Stimulated activated CD8-positive, alpha-beta memory T cell treated with anti-CD3 and anti-CD28 coated beads, Interleukin-4, amount 100 ng/mL, for 4 hours (primary cell): ENCODE measurements around the gene CHKA.

Source experiments
- DNase-seq, 2 donors: peaks; one replicate each; pipeline ENCODE4 v3.0.0-alpha.2; 2020; ENCODE audit warnings: low read depth in 2 of 2, low spot score in 1 of 2

The CHKA gene

DNA sequence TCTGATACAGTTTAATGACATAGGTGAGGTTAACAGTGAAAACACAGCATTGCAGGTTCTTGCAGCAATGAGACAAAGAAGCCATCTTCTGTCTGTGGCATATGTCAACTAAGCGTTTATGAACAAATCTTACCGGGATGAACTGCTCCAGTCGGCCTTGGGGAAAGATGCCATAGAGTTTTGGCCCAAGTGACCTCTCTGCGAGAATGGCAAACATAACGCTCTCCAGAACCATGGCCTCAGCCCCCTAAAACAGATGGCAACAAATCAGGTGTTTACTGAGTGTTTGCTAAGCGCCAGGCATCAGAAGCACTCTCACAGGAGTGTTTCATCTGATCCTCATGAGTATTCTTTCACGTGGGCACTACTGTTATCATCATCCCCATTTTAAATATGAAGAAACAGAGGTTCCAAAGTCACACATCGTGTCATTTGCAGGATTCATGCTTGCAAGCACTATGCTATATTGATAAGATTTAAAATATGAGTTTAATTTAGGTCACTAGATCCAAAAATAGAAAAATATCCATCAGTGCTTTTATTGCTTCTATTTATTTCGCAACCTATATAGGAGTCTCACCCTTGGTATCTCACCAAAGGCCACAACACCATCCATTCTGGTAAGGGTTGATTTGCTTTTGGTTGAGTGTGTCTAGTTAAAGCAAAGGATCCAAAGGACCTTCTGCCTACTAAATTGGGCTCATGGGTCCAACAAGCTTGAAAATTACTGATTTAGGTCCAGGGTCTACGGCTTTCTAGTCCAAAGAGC, 46.4 kb downstream of the CHKA start:
- DNase-seq = no peak

DNA sequence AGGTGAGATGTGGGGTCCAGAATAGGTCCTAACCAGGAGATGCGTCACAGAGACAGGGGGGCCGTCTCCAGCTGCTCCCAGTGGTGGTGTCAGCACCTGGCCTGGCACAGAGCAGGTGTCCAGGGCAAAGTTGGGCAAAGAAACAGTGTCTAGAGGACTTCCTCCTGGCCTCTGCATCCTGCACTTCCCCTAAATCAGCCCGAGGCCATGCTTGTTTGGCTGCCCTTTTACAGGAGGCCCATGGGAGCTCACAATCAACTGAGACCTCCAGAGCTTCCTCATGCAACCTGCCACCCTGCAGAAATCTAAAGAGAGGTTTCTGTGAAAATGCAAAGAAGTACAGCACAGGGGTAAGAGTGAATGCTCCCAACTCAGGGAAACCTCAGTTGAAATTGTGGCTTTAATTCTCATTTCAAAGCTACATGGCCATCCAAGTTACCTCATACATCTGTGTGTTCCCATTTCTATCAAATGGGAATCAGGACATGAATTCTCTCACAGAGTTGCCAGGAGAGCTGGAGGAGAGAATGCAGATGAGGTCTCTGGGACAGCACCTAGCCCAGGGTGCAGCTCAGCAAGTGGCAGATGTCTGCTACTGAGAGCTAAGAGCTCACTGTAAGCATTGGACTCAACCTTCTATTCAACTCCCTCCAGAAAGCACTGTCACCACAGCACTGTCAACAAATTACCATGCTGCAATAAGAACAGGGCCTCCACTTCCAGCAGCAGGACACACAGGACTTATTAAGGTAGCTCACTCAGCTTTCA, 49.7 kb downstream of the CHKA start:
- no peak for DNase-seq

DNA sequence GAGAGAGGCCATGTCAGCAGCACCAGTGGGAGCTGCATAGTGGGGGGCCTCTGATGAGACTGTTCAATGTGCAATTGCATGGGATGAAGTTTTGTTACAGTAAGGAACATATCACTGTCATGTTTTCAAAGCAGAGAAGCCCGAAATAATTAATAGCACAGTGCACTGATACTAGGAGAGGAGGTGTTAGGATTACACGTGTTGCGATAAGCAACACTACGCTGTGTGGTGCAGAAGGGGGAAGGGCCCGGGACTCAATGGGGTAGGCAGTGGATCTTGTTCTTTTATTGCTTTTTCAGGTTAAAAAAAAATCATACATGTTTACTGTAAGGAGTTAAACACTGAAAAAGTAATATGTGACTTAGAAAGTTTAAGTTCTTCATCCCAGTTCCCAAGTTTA, 53.2 kb downstream of the CHKA start:
- no peak for DNase-seq

DNA sequence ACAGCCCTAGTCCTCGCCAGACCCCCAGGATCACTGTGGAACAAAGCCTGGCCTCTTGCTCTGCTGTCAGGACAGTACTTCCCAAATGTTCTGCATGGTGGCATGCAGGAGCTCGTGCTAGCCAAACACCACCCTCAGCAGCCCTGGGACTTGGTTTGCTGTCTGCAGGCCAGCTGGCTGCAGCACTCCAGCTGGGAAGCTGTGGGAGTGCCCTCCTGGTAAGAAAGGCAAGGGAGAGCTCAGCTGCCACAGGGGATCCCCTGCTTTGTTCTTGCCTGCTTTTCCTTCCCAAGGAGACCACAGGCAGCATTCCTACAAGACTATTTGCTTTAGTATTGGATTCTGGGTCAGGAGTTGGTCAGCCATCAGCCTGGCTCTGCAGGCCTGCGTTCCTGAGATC, 54.4 kb downstream of the CHKA start:
- no peak for DNase-seq

DNA sequence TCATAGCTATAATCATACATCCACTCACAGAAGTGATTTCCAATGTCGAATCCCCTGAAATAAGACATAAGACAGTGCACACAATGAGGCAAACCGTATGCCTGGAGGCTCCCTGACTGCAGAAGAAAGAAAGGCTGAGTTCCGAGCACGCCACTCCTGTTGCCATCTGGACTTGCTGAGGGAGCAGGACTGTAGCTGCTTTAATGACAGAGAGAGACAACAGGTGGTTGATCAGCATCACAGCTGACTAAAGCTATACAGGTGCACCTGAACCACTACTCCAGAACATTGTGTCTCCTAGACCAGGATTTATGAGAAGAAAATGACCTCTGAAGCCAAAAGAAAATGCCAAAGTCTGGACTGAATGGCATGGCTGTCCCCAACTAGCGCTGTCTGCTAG, 55.3 kb downstream of the CHKA start:
- DNase-seq = no peak

DNA sequence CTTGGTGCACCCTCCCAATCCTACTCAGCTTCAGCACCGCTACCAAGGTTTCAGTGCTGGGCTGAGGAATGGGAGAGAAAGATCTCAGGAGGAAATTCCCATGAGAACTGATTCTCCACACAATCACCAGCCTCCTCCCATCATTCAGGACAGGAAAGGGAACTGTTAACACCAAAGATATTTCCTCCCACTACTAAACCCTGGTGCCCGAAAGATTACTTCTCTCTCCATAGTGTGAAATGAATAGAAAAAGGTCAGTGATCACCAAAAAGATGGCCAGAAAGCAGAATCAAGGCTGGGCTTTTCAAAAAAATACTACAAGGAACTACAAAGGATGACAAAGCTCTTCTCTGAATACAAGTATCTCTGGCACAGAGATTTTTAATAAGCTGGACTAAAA, 56.3 kb downstream of the CHKA start:
- no peak for DNase-seq

DNA sequence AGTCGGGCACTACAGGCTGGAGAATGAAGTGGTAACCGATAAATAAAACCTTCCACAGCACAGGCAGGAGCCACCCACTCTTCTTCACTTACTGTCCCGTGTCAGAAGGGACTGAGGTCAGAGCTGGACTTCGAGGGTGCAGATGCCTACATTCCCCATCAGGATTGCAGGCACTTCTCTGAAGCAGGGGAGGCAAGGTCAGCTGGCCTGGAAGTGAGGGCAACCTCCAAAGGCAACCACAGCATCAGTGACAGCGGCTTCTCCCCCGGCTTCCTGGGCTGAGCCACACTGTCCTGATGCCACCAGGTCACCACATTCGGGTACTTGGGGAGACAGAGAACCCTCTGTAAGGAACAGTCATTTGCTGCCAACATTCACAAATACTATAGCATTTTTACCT, 59.7 kb downstream of the CHKA start:
- no peak for DNase-seq

DNA sequence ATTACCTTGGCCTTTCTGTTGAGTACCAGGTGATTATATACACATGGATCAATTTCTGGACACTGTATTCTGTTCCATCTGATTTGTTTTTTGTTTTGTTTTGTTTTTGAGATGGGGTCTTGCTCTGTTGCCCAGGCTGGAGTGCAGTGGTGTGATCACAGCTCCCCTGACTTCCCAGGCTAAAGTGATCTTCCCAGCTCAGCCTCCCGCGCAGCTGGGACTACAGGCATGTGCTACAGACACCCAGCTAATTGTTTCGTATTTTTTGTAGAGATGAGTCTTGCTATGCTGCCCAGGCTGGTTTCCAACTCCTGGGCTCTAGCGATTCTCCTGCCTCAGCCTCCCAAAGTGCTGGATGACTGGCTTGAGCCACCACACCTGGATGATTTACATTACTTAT, 63.4 kb downstream of the CHKA start:
- no peak for DNase-seq

DNA sequence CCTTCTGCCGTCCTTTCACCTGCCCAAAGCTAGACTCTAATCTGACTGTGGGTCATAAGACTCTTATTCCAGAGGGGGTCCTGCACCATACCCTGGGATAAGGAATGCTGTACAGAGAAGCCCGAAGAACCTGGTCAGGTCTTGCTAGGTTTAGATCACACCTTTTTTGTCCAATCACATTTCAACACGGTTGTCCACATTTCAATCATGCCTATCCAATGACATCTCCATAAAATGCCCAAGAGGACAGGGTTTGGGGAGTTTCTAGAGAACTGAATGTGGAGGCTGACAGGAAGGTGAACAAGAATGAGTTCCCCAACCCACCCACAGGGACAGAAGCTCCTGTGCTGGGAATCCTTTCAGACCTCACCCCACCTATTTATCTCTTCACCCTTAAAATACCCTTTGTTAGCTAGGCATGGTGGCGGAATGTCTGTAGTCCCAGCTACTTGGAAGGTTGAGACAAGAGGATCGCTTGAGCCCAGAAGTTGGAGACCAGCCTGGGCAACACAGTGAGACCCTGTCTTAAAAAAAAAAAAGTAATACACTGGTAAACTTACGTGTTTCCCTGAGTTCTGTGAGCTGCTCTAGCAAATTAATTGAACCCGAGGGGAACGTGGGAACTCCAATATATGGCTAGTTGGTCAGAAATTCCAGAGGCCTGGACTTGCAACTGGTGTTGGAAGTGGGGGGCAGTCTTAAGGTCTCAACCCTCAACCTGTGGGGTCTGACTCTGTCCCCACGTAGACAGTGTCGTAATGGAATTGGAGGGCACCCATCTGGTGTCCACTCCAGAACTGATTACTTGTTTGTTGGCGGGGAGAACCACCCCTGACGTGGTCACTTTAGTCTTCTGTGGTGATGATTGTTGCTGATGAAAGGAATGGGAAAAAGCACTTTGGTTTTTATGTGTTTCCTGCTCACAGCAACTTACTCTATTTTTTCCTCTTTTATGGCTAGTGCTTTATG, 64.6 kb downstream of the CHKA start:
- DNase-seq = no peak

DNA sequence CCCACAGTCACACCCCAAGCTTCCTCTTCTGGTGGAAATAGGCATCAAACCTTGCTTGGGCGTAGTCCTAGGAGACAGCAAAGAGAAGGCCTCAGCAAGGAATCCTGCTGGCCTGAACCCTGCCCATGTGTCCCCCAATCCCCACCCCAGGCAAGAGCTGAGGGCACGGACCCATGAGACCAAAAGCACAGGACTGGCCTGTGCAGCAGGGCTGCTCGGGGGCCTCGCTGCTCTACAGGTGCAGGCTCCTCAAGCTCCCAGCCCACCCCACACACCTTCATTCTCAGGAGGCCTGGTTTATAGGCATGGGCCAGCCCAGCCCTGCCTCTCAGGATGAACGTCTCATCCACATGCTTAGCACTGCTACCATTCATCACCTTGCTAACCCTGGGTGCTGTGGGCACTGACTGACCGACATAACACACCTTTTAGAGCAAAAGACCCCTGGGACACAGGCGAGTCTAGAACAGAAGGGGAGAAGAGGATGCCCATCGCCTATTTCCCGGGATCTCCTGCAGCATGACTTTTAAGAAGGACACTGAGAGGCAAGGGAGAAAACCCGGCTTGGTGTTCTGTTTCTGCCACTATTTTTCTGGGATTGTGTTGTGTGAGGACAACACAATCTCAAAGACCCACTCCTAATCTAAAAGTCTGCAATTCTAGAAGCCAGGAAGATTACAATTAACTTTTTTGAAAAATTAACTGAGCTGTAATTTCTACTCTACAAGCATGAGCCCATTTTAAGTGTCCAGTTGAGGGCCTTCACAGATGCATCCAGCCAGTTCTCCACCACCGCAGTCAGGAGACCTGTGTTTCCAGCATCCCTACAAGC, 67.0 kb downstream of the CHKA start:
- DNase-seq = no peak

DNA sequence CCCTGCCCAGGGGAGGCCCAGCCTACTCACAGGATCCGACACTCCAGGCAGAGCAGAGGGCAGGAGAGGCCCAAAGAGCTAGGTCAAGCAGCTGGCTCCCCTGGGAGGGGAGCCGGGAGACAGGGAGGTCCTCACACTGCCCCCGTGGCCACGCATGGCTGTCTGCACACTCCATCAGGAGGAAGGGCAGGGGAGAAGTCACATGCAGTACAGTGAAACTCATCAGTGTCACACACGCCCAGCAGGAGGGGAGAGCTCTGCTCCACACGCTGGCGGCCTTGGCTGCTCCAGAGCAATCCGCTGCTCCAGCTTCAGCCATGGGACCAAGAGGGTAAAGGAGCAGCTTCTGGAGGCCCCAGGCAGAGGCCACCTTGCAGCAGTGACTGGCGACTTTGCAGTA, 68.1 kb downstream of the CHKA start:
- no peak for DNase-seq

DNA sequence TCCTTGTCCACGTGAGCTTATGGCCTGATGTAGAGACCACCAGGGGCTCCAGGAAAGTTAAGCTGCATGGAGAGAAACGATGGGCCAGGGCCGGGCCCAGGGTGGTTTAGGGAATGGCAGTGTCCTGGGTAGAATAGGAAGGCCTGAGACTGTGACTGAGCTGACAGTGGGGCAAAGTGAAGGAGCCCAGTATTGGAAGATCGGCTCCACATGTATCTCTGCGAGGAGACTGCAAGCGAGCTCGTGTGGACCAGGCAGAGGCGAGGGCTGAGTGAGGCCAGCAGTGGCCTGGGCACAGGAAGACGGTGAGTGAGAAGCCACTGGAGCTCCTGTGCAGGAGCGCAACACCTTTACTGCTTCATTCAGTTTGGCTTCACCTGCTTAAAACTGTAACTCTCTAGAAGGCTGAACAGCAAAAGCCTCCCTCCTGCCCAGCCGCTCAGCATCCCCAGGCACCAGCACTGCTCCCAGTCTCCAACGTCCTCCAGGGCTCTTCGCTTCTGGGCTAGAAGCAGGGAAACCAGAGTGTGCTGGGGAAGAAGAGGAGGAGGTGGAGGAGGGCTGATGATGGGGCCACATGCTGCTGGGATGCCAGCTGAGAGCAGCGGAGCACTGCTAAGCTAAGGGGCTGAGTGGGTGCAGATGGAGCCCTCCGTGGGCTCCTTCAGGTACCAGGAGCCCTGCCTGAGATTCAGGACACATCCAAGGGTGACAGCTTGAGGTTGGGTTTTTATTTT, 68.9 kb downstream of the CHKA start:
- DNase-seq = no peak

DNA sequence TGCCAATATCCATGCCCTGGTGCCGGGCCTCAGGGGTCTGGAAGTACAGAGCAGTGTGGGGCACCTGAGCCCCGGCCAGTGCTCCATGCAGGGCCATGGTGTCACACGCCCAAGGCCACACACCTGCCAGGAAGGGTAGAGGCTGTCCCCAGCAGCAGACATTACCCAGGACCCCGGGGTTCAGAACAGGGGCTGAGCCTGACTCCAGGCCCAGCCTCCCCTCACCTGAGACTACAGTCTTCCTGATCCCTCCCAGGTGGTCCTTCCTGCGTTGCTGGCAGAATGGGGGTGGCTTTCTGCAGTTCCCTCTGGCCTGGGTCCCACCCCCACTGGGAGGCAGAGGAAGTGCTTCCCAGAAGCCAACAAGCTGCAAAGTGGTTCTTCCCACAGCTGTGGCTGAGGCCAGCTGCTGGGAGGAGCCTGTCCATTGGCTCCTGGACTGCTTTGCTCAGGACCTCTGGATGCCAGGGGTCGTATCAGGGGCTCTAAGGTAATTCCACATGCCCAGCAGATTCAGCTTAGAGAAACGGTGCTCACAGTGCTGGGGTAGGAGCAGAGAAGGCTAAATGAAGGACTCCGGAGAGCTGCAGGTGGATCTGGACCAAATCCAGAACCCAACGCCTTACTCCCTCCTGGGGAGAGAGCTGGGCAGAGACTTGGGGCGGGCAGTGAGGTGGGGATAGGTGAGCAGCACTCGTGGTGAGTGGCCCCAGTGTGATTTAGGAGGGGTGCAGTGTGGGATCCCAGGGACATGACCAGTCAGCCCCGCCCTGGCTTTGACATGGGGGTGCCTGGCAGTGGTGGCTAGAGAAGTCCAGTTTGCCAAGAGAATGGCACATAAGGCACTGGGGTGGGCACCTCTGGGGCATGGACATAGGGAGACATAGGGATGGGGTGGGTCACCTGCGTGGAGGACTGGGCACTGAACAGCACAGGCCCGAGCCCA, 69.7 kb downstream of the CHKA start:
- DNase-seq = no peak

DNA sequence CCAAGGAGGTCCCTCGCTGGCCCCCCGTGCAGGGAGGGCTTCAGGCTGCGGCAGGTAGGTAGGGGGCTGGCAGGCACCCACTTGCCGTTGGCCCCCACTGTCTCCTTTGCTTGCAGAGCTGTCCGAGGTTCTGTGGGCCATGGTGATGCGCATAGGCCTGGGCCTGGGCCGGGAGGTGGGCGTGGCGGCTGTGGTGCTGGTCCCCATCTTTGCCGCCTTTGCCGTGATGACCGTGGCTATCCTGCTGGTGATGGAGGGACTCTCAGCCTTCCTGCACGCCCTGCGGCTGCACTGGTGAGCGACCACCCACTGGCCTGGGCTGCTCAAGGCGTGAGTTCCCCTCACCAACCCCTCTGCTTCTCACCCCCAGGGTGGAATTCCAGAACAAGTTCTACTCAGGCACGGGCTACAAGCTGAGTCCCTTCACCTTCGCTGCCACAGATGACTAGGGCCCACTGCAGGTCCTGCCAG, 70.8 kb downstream of the CHKA start:
- DNase-seq = no peak

DNA sequence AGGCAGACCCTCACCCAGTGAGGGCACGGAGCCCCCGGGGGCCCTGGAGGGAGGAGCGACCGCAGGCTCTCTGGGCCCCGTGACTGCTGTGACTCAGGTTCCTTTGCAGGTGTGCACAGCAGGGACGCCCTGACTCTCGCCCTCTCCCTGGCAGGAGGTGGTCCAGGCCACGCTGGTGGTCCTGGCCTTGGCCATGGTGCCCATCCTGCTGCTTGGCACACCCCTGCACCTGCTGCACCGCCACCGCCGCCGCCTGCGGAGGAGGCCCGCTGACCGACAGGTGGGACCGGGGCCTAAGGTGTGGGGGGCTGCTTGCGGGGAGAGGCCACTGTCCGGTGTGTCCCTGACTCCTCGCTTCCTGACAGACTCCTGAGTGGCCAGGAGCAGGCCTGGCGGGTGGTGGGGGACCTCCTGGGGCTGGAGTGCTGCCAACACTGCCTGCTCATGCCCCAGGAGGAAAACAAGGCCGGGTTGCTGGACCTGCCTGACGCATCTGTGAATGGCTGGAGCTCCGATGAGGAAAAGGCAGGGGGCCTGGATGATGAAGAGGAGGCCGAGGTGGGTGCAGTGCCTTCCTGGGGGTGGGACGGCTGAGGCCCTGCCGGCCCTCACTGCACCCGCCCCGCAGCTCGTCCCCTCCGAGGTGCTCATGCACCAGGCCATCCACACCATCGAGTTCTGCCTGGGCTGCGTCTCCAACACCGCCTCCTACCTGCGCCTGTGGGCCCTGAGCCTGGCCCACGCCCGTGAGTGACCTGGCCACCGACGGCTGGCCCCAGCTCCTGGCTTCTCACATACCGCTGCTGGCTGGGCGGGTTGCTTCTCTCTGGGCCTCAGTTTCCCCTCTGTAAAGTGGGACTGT, 71.4 kb downstream of the CHKA start:
- no peak for DNase-seq

DNA sequence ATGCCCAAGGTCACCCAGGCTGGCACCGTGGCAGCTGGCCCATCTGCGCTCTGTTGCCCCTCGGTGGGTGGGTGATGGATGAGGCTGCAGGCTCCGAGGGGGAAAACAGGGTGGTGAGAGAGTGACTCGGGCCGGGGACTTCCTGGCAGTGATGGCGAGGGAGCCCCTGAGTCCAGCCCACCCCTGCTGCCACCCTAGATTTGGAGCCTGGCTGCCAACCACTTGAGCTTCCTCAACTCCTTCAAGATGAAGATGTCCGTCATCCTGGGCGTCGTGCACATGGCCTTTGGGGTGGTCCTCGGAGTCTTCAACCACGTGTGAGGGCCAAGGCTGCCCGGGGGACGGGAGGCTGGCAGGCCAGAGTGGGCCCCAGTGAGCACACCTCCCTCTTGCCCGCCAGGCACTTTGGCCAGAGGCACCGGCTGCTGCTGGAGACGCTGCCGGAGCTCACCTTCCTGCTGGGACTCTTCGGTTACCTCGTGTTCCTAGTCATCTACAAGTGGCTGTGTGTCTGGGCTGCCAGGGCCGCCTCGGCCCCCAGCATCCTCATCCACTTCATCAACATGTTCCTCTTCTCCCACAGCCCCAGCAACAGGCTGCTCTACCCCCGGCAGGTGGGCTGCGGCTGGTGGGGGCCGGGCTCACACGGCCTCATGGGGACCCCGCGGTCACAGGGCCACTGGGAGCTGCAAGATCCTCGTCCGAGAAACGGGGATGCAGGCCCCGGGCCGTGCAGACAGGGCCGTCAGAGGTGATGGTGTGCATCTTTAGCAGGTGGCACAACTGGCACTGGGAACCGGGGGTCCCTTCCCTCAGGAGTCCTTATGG, 72.3 kb downstream of the CHKA start:
- no peak for DNase-seq
